SK-N-SH (cell line): ENCODE measurements around the gene ARMH3. TPM values are rescaled to one million over a fixed set of nuclear protein-coding genes. Genes with fewer than 3 reads are reported as not detected.

Source experiments
- CTCF ChIA-PET: fragments of 300-600, 350-600 bp; formaldehyde crosslinking; extraction: SDS; loops from one replicate; lab custom pipeline; 2021; lab: Yijun Ruan, JAX
- POLR2A ChIA-PET: fragments of 350-600 bp; sonication (Branson Sonifier 250); formaldehyde crosslinking; extraction: SDS; loops from one replicate; lab custom pipeline; 2020; ENCODE audit warnings: antibody characterized with exemption, inconsistent platforms; lab: Yijun Ruan, JAX
- DNase-seq: peaks from one replicate; pipeline ENCODE4 v3.0.0; 2012
- H2AFZ ChIP-seq: fragments of 200-600 bp; sonication (generic); 2 replicates; pipeline ENCODE4 v1.8.1; 2016; ENCODE audit warnings: antibody characterized with exemption, mild to moderate bottlenecking, low read depth
- H3F3A ChIP-seq: fragments of 200-600 bp; sonication (generic); replicated peaks from 2 replicates; pipeline ENCODE3; 2016; ENCODE audit warnings: antibody characterized with exemption, mild to moderate bottlenecking; ENCODE audit not compliant: insufficient read depth
- H3K27ac ChIP-seq, 2 experiments: fragments of 200-500 bp in 1 of 2; fragments of 200-600 bp in 1 of 2; sonication (Bioruptor generic) in 1 of 2; sonication (generic), shearing (Covaris generic) in 1 of 2; 2 replicates each; pipeline versions ENCODE4 v1.5.1 to v1.6.1; 2014 to 2016; ENCODE audit warnings: low read depth in 2 of 2, inconsistent platforms in 1 of 2, low read length in 1 of 2, mild to moderate bottlenecking in 1 of 2, mixed read lengths in 1 of 2
- H3K27me3 ChIP-seq: fragments of 200-600 bp; sonication (generic), shearing (Covaris generic); 2 replicates; pipeline ENCODE4 v1.6.1; 2016; ENCODE audit warnings: mixed run types; ENCODE audit not compliant: insufficient read depth
- H3K36me3 ChIP-seq, 2 experiments: fragments of 200-500 bp in 1 of 2; fragments of 200-600 bp in 1 of 2; sonication (Bioruptor generic) in 1 of 2; sonication (generic) in 1 of 2; replicated peaks in 1 of 2; 2 replicates each; pipeline versions ENCODE3 to v1.5.1; 2014 to 2016; ENCODE audit warnings: low read length in 1 of 2, mild to moderate bottlenecking in 1 of 2; ENCODE audit not compliant: insufficient read depth in 2 of 2, control insufficient read depth in 1 of 2
- H3K4me1 ChIP-seq, 2 experiments: fragments of 200-500 bp in 1 of 2; fragments of 200-600 bp in 1 of 2; sonication (Bioruptor generic) in 1 of 2; sonication (generic), shearing (Covaris generic) in 1 of 2; 2 replicates each; pipeline versions ENCODE4 v1.5.1 to v1.6.1; 2014 to 2016; ENCODE audit warnings: low read depth in 1 of 2, low read length in 1 of 2, mixed run types in 1 of 2; ENCODE audit not compliant: insufficient read depth in 2 of 2, control insufficient read depth in 1 of 2
- H3K4me2 ChIP-seq: fragments of 200-600 bp; sonication (generic), shearing (Covaris generic); 2 replicates; pipeline ENCODE4 v1.6.1; 2017; ENCODE audit warnings: mixed run types
- H3K4me3 ChIP-seq, 2 experiments: fragments of 200-500 bp in 1 of 2; fragments of 200-600 bp in 1 of 2; sonication (Bioruptor generic) in 1 of 2; sonication (generic), shearing (Covaris generic) in 1 of 2; 2 replicates each; pipeline versions ENCODE4 v1.5.1 to v1.8.1; 2014 to 2016; ENCODE audit warnings: low read depth in 2 of 2, inconsistent platforms in 1 of 2, low read length in 1 of 2, mild to moderate bottlenecking in 1 of 2, mixed read lengths in 1 of 2, moderate library complexity in 1 of 2
- H3K79me2 ChIP-seq: fragments of 200-600 bp; sonication (generic); 2 replicates; pipeline ENCODE4 v1.8.1; 2017; ENCODE audit warnings: mild to moderate bottlenecking; ENCODE audit not compliant: insufficient read depth
- H3K9ac ChIP-seq: fragments of 200-600 bp; sonication (generic); 2 replicates; pipeline ENCODE4 v1.6.1; 2017; ENCODE audit warnings: mixed run types
- H3K9me2 ChIP-seq: fragments of 200-600 bp; sonication (generic); 2 replicates; pipeline ENCODE4 v1.6.1; 2017; ENCODE audit warnings: mixed run types
- H3K9me3 ChIP-seq: fragments of 200-600 bp; sonication (generic); 2 replicates; pipeline ENCODE4 v1.6.1; 2017; ENCODE audit warnings: mixed run types, mild to moderate bottlenecking, moderate library complexity
- H4K20me1 ChIP-seq: fragments of 200-600 bp; sonication (generic); 2 replicates; pipeline ENCODE4 v1.6.1; 2017; ENCODE audit warnings: mild to moderate bottlenecking, mixed run types; ENCODE audit not compliant: insufficient read depth
- ELF1 ChIP-seq: IDR thresholded peaks from 2 replicates; pipeline ENCODE4 v1.4.0; 2012
- EZH2phosphoT487 ChIP-seq: fragments of 200-600 bp; sonication (generic); IDR thresholded peaks from 2 replicates; pipeline ENCODE4 v1.6.1; 2017; ENCODE audit warnings: low read depth, mixed run types, mild to moderate bottlenecking, antibody characterized with exemption, moderate library complexity, borderline replicate concordance
- FOXJ3 ChIP-seq: sonication (generic); formaldehyde crosslinking; IDR thresholded peaks from 2 replicates; pipeline ENCODE4 v1.5.1; 2020; ENCODE audit warnings: mild to moderate bottlenecking, missing genetic modification reagents
- FOXM1 ChIP-seq: IDR thresholded peaks from 2 replicates; pipeline ENCODE4 v1.4.0; 2012; ENCODE audit warnings: low read depth, mild to moderate bottlenecking
- GATA2 ChIP-seq: sonication (generic); formaldehyde crosslinking; IDR thresholded peaks from 2 replicates; pipeline ENCODE4 v1.5.0; 2020; ENCODE audit warnings: mild to moderate bottlenecking, missing genetic modification reagents
- JUND ChIP-seq: IDR thresholded peaks from 2 replicates; pipeline ENCODE4 v1.4.0; 2012
- MEF2A ChIP-seq: IDR thresholded peaks from 2 replicates; pipeline ENCODE4 v1.4.0; 2012; ENCODE audit warnings: low read depth, borderline replicate concordance
- MXI1 ChIP-seq: IDR thresholded peaks from 2 replicates; pipeline ENCODE4 v1.6.1; 2012; ENCODE audit warnings: mild to moderate bottlenecking, low read depth, low read length, improper control_type of control experiment
- NRF1 ChIP-seq: IDR thresholded peaks from 2 replicates; pipeline ENCODE4 v1.6.1; 2012; ENCODE audit warnings: low read depth, mild to moderate bottlenecking, low read length
- PBX3 ChIP-seq: IDR thresholded peaks from 2 replicates; pipeline ENCODE4; 2012
- RAD21 ChIP-seq: IDR thresholded peaks from 2 replicates; pipeline ENCODE4 v1.6.1; 2012; ENCODE audit warnings: mild to moderate bottlenecking, low read length
- SMC3 ChIP-seq: IDR thresholded peaks from 2 replicates; pipeline ENCODE4 v1.6.1; 2012; ENCODE audit warnings: low read depth, low read length, improper control_type of control experiment
- USF2 ChIP-seq: fragments of 150-350 bp; IDR thresholded peaks from 2 replicates; pipeline ENCODE4 v1.6.1; 2017; ENCODE audit warnings: antibody characterized with exemption, low read length, low read depth, borderline replicate concordance
- YY1 ChIP-seq: IDR thresholded peaks from 2 replicates; pipeline ENCODE4 v1.4.0; 2012; ENCODE audit warnings: low read depth, mild to moderate bottlenecking
- WGBS: methylation state at CpG from one replicate; pipeline ENCODE4 v1.1.6; 2017; ENCODE audit warnings: low lambda C conversion rate; 5-methylcytosine and 5-hydroxymethylcytosine counted together
- polyA plus RNA-seq, 3 experiments: library from polyadenylated mRNA; depleted of rRNA; stranded (reverse); fragments of >200 nt; gene quantifications; 2 replicates each; pipeline ENCODE4 v1.2.3, GENCODE V29; 2012
- TF ChIP-seq, protein P1 (sequence below): fragments of 200-600 bp; sonication (generic); IDR thresholded peaks from 2 replicates; pipeline ENCODE4 v1.6.1; 2017; ENCODE audit warnings: antibody characterized with exemption, mild to moderate bottlenecking, moderate library complexity
- TF ChIP-seq, protein P2 (sequence below): IDR thresholded peaks from 2 replicates; pipeline ENCODE4 v1.4.0; 2012; ENCODE audit warnings: low read depth, borderline replicate concordance
- TF ChIP-seq, protein P3 (sequence below): IDR thresholded peaks from 2 replicates; pipeline ENCODE4 v1.4.0; 2012; ENCODE audit warnings: low read depth
- TF ChIP-seq, protein P4 (sequence below): IDR thresholded peaks from 2 replicates; pipeline ENCODE4 v1.4.0; 2012; ENCODE audit warnings: low read depth, borderline replicate concordance
- TF ChIP-seq, protein P5 (sequence below): fragments of 150-350 bp; IDR thresholded peaks from 2 replicates; pipeline ENCODE4 v1.6.1; 2016; ENCODE audit warnings: mild to moderate bottlenecking, low read depth, low read length

Gene ARMH3
- polyA plus RNA-seq, 1 of the 3 experiments (the other 2 are of a cell fraction), result 12.1 TPM

DNA sequence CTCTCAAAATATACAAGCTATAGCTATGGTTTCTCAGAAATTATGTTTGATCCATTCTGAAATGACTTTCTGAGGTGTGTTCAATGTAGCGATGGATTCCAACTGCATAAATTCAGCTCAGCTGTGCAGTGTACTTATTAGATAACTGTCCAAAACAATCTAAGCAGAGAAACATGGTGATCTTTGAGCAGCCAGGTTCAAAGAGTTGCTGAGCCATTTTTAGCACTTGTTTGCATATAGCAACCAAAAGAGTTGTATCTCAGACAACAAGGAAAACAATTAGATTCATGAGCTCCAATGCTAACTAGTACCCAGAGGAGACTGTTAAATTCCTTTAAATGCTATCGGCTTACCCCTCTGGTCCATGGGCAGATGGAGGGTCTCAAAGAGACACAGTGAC is 196.4 kb downstream of the ARMH3 start (continued):
- TF ChIP-seq PBX3 (no peak), SMC3 (no peak)
- TF ChIP-seq, all 33 proteins: peak for 0

DNA sequence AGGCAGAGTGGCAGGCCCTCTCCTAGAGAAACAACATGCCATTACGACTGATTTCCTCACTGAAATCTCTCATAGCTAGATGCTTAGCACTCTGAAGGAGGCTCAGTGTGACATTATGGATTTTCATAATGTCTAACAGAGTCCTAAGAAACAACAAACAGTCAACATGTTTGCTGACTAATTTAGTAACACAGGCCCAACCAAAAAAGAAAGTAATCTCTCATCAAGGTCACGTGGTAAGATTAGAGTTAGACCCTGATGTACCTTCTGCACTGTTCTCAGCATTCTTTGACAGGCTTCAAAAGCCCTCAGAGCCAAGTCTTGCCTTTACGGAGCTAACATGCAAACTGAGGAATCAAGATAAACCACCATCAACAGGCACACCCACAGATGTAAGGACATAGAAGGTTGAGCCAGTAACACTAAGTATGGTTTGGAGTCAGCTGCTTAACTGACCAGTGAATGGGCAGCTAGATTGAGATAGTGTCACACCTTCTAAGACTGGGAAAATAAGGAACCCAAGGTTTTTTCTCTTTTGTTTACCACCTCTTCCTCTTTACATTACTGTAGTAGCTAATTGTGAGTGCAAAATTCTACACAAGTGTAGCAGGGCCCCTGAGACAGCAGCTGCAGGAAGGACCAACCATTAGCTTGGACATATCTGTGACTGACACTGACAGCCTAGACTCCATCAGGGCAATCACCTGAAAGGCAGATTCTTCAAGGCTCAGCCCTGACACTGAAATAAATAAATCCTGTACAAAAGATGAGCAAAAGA is 197.1 kb downstream of the ARMH3 start:
- WGBS, result 92% methylated on average over 3 of the region's 3 CpGs
- H3K4me3 ChIP-seq, result no peak overlapping the region
- no peaks in the 10 kb centered on the region for H3F3A ChIP-seq
- H3K4me2 ChIP-seq, result no peak overlapping the region
- DNase-seq, result no peak
- H3K4me1 ChIP-seq, result no peaks in the 10 kb centered on the region
- no peak overlapping the region for H2AFZ ChIP-seq
- no peak overlapping the region for H3K9ac ChIP-seq
- H3K9me2 ChIP-seq, result no peaks in the 10 kb centered on the region
- H3K36me3 ChIP-seq, result peaks cover 0 to 19% of the 10 kb centered on the region in 2 experiments
- H3K27ac ChIP-seq, result no peak overlapping the region
- TF ChIP-seq, protein P1, sequence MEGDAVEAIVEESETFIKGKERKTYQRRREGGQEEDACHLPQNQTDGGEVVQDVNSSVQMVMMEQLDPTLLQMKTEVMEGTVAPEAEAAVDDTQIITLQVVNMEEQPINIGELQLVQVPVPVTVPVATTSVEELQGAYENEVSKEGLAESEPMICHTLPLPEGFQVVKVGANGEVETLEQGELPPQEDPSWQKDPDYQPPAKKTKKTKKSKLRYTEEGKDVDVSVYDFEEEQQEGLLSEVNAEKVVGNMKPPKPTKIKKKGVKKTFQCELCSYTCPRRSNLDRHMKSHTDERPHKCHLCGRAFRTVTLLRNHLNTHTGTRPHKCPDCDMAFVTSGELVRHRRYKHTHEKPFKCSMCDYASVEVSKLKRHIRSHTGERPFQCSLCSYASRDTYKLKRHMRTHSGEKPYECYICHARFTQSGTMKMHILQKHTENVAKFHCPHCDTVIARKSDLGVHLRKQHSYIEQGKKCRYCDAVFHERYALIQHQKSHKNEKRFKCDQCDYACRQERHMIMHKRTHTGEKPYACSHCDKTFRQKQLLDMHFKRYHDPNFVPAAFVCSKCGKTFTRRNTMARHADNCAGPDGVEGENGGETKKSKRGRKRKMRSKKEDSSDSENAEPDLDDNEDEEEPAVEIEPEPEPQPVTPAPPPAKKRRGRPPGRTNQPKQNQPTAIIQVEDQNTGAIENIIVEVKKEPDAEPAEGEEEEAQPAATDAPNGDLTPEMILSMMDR, result no peak
- TF ChIP-seq FOXM1 (no peak), JUND (no peak), NRF1 (no peak), MEF2A (no peak), FOXJ3 (CRISPR knock-in tag) (no peak), EZH2phosphoT487 (no peak), PBX3 (no peak), YY1 (no peak), ELF1 (no peak), GATA2 (CRISPR knock-in tag) (no peak), RAD21 (no peak), MXI1 (no peak), USF2 (no peak)
- TF ChIP-seq, protein P2, sequence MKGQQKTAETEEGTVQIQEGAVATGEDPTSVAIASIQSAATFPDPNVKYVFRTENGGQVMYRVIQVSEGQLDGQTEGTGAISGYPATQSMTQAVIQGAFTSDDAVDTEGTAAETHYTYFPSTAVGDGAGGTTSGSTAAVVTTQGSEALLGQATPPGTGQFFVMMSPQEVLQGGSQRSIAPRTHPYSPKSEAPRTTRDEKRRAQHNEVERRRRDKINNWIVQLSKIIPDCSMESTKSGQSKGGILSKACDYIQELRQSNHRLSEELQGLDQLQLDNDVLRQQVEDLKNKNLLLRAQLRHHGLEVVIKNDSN, result no peak
- TF ChIP-seq, protein P3, sequence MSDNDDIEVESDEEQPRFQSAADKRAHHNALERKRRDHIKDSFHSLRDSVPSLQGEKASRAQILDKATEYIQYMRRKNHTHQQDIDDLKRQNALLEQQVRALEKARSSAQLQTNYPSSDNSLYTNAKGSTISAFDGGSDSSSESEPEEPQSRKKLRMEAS, result no peak
- TF ChIP-seq, protein P4, sequence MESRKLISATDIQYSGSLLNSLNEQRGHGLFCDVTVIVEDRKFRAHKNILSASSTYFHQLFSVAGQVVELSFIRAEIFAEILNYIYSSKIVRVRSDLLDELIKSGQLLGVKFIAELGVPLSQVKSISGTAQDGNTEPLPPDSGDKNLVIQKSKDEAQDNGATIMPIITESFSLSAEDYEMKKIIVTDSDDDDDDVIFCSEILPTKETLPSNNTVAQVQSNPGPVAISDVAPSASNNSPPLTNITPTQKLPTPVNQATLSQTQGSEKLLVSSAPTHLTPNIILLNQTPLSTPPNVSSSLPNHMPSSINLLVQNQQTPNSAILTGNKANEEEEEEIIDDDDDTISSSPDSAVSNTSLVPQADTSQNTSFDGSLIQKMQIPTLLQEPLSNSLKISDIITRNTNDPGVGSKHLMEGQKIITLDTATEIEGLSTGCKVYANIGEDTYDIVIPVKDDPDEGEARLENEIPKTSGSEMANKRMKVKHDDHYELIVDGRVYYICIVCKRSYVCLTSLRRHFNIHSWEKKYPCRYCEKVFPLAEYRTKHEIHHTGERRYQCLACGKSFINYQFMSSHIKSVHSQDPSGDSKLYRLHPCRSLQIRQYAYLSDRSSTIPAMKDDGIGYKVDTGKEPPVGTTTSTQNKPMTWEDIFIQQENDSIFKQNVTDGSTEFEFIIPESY, result no peak
- TF ChIP-seq, protein P5, sequence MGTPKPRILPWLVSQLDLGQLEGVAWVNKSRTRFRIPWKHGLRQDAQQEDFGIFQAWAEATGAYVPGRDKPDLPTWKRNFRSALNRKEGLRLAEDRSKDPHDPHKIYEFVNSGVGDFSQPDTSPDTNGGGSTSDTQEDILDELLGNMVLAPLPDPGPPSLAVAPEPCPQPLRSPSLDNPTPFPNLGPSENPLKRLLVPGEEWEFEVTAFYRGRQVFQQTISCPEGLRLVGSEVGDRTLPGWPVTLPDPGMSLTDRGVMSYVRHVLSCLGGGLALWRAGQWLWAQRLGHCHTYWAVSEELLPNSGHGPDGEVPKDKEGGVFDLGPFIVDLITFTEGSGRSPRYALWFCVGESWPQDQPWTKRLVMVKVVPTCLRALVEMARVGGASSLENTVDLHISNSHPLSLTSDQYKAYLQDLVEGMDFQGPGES, result no peak
- CTCF ChIA-PET, result interaction anchor here (0.7 to 18.9 kb wide), 10 partner anchors 10 to 645 kb away, joined by 3 to 169 read pairs (median 4); partner anchors contain the start of gene KCNIP2
- H3K27me3 ChIP-seq, result no peaks in the 10 kb centered on the region
- POLR2A ChIA-PET, result interaction anchor here (1.1 kb wide), 1 partner anchor 19 kb away, joined by 3 read pairs; no protein-coding TSS in a partner anchor
- no peaks in the 10 kb centered on the region for H4K20me1 ChIP-seq
- 0 out of 2 replicates have a peak, but pooled peaks cover 3% of the 10 kb centered on the region for H3K9me3 ChIP-seq
- no peaks in the 10 kb centered on the region; the same call in 1 of the 2 replicates for H3K79me2 ChIP-seq
